SU-DHL-6 (cell line): Measurements from ENCODE around the gene TBX2.

Experiments used
- H2AFZ ChIP-seq: fragments of 200-600 bp; sonication (generic); 2 replicates; pipeline ENCODE4 v1.6.1; 2014; ENCODE audit warnings: low read depth, mild to moderate bottlenecking, moderate library complexity, mixed read lengths, antibody characterized with exemption, low read length; ENCODE audit not compliant: severe bottlenecking
- H3F3A ChIP-seq: fragments of 200-600 bp; shearing (Covaris generic); 2 replicates; pipeline ENCODE4 v1.6.0; 2016; ENCODE audit warnings: antibody characterized with exemption, mild to moderate bottlenecking; ENCODE audit not compliant: insufficient read depth
- H3K27ac ChIP-seq: fragments of 200-600 bp; sonication (generic); 2 replicates; pipeline ENCODE4 v1.5.1; 2016; ENCODE audit warnings: low read depth, mild to moderate bottlenecking, low read length, moderate library complexity, mixed read lengths
- H3K27me3 ChIP-seq: fragments of 200-600 bp; sonication (generic), shearing (Covaris generic); 2 replicates; pipeline ENCODE4 v1.6.0; 2014; ENCODE audit warnings: mild to moderate bottlenecking, low read length
- H3K36me3 ChIP-seq: fragments of 200-600 bp; sonication (generic); 2 replicates; pipeline ENCODE4 v1.6.1; 2014; ENCODE audit warnings: mild to moderate bottlenecking, low read length, mixed read lengths
- H3K4me2 ChIP-seq: fragments of 300-600, 200-600 bp; shearing (Covaris generic), sonication (generic); 2 replicates; pipeline ENCODE4 v1.6.0; 2014; ENCODE audit warnings: low read length, low read depth, mild to moderate bottlenecking; ENCODE audit not compliant: poor library complexity, severe bottlenecking
- H3K4me3 ChIP-seq: fragments of 200-600 bp; sonication (generic); 2 replicates; pipeline ENCODE4 v1.5.1; 2014; ENCODE audit warnings: antibody characterized with exemption, low read length, mild to moderate bottlenecking, mixed read lengths; ENCODE audit not compliant: insufficient read depth, poor library complexity, severe bottlenecking
- H3K79me2 ChIP-seq: fragments of 200-600 bp; sonication (generic); 2 replicates; pipeline ENCODE4 v1.6.1; 2014; ENCODE audit warnings: mild to moderate bottlenecking, low read length, moderate library complexity; ENCODE audit not compliant: insufficient read depth
- H3K9ac ChIP-seq: fragments of 200-600 bp; sonication (generic); 2 replicates; pipeline ENCODE4 v1.7.0; 2014; ENCODE audit warnings: mild to moderate bottlenecking, low read length
- H3K9me2 ChIP-seq: fragments of 200-600 bp; sonication (generic); replicated peaks from 2 replicates; pipeline ENCODE4 v1.6.1; 2014; ENCODE audit warnings: low read length; ENCODE audit not compliant: insufficient read depth
- H3K9me3 ChIP-seq: fragments of 200-600 bp; sonication (generic); 2 replicates; pipeline ENCODE4 v1.6.1; 2014; ENCODE audit warnings: low read length, mixed read lengths; ENCODE audit not compliant: insufficient read depth
- H4K20me1 ChIP-seq: fragments of 200-600 bp; sonication (generic); 2 replicates; pipeline ENCODE4 v1.6.1; 2014; ENCODE audit warnings: low read depth, mild to moderate bottlenecking, antibody characterized with exemption, low read length, moderate library complexity, mixed read lengths
- EZH2phosphoT487 ChIP-seq: fragments of 200-600 bp; sonication (generic), shearing (Covaris generic); conservative IDR thresholded peaks from 2 replicates; pipeline ENCODE4 v1.6.1; 2018; ENCODE audit warnings: mild to moderate bottlenecking, antibody characterized with exemption, low read length, moderate library complexity, mixed read lengths
- TF ChIP-seq, protein P1 (sequence below): fragments of 200-600 bp; sonication (generic); IDR thresholded peaks from one replicate; pipeline ENCODE4 v1.5.1; 2017; ENCODE audit warnings: antibody characterized with exemption, mild to moderate bottlenecking, low read length, moderate library complexity; ENCODE audit not compliant: insufficient read depth, poor library complexity, severe bottlenecking

Gene TBX2

DNA sequence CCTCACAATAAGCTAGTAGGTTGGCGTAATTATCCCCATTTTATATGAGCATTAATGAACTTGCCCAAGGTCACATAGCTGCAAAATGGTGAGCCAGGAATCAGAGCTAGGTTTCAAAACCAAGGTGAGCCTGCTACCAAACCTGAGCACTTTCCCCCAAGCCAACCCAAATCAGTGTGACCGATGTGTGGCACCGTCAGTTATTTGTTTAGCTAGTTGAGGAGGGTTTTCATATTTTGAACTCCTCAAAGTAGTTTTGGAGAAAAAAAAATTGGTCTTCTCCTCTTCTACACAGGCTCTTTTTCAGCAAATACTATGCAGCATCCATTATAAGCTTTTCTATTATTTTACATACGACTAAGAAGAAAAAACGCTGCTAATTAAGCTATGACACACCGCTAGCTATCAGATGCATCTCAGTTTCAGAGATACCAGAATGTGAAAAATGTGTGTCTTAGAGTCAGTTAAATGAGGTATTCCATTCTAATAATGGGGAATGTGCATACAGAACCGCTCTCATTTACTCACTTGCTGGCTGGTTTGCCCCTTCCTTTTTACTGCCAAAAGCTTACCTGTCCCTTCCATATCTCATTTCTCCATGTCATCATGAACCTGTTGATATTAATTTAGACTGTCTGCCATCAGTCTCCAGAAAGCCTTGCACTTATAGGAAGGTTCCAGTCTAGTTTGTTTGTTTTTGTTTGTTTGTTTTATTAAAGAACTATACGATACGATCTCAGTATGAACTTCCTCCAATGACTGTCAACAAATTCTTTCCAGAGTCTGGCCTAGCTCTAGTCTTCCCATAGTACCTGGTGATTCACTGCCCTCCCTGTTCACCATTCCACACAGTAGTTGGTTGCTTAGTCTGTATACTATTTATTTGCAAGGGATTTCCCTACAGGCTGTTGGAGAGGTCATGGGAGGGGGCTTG is 50.3 kb downstream of the TBX2 start:
- H3K9ac ChIP-seq = no peak overlapping the region
- H3K36me3 ChIP-seq = no peaks in the 10 kb centered on the region
- no peak overlapping the region for H3K4me2 ChIP-seq
- no peak overlapping the region for H3K27ac ChIP-seq
- no peaks in the 10 kb centered on the region for H4K20me1 ChIP-seq
- no peaks in the 10 kb centered on the region for H3K27me3 ChIP-seq
- no peak overlapping the region for H3K4me3 ChIP-seq
- H3K79me2 ChIP-seq = no peaks in the 10 kb centered on the region
- TF ChIP-seq EZH2phosphoT487 = no peak
- TF ChIP-seq, protein P1, sequence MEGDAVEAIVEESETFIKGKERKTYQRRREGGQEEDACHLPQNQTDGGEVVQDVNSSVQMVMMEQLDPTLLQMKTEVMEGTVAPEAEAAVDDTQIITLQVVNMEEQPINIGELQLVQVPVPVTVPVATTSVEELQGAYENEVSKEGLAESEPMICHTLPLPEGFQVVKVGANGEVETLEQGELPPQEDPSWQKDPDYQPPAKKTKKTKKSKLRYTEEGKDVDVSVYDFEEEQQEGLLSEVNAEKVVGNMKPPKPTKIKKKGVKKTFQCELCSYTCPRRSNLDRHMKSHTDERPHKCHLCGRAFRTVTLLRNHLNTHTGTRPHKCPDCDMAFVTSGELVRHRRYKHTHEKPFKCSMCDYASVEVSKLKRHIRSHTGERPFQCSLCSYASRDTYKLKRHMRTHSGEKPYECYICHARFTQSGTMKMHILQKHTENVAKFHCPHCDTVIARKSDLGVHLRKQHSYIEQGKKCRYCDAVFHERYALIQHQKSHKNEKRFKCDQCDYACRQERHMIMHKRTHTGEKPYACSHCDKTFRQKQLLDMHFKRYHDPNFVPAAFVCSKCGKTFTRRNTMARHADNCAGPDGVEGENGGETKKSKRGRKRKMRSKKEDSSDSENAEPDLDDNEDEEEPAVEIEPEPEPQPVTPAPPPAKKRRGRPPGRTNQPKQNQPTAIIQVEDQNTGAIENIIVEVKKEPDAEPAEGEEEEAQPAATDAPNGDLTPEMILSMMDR = no peak
- no peaks in the 10 kb centered on the region for H3K9me2 ChIP-seq
- no peaks in the 10 kb centered on the region for H3K9me3 ChIP-seq
- no peaks in the 10 kb centered on the region for H3F3A ChIP-seq
- H2AFZ ChIP-seq = no peak overlapping the region

DNA sequence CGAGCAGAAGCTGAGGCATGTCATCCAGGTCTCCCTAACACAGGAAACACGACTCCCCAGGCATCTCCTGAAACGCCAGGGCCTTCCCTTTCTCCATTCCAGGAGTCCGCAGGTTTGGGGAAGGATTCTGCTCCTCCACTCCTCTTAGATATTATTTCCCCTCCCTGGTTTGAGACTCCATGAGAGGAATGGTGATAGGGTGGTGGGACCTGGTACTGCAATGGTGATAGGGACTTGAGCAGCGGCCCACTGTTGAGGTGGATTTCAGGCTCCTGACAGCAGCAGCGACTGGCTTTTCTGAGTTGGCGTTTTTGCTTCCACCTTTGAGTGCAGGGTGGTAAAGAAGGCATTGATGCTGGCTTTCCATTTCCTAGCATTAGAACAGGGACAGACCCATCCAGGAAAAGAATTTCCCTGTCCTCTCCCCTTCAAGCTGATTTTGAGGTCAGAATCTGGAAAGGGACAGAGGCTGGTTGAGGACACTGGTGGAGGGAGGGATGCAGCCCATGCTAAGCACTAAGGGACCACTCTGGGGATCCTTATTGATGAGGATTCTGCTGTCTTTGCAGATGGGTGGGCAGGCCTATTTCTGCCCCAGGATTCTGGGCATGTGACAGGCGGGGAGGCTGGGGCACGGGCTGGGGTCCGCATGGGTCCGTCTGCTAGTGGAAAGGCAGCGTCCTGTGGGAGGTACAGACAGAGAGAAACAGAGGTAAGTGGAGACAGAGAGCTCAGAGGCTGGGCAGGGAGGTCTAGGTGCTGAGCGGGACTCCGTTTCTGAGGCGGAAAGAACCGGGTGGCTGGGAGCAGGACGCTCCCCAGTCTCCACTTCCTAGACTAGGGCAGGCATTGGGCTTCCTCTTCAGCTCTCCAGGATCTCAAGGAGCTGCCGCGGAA is 51.2 kb downstream of the TBX2 start:
- Histone ChIP-seq H2AFZ (no peak overlapping the region), H3K27me3 (no peaks in the 10 kb centered on the region), H3K4me3 (no peak overlapping the region), H3K4me2 (no peak overlapping the region), H3K9me3 (no peaks in the 10 kb centered on the region), H3K79me2 (no peaks in the 10 kb centered on the region), H3F3A (no peaks in the 10 kb centered on the region), H3K9me2 (no peaks in the 10 kb centered on the region), H3K27ac (no peak overlapping the region), H4K20me1 (no peaks in the 10 kb centered on the region), H3K36me3 (no peaks in the 10 kb centered on the region), H3K9ac (no peak overlapping the region)
- no peak for TF ChIP-seq EZH2phosphoT487
- TF ChIP-seq, protein P1 = no peak

DNA sequence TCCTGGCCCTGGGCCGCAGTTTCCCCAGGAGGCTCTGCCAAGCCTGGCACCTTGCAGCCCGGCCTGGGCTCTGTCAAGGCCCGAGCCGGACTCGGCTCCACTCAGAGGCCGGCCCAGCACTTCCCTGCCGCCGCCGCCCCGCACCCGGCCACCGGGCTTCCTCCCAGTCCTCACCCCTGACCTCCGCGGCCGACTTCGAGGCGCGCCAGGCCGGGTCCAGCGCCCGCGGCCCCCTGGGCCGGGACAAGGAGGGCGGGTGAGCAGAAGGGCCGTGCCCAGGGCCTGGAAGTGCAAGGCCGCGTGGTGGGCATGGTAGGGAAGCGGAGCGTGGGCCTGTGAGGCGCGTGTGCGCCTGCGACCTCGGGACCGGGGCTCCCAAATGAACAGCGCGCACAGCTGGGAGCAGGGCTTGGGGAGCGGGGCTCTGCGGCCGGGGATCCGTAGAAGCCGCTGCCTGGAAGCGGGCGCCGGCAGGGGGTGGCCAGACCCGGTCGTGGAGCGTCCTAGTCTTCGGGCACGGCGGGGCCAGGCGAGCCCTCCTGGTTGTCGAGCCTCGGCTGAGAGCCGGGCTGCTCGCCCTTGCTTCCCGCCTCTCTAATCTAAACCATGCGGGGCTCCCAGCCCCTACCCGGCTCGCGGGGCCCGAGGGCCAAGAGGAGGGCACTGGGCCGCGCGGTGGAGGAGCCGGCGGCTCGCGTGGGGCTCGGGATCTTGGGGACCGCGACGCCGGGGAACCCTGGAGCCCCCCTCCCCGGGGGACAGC is 52.1 kb downstream of the TBX2 start:
- no peak overlapping the region for H3K4me3 ChIP-seq
- H3K27me3 ChIP-seq = no peaks in the 10 kb centered on the region

More for the DNA sequence above, 52.1 kb downstream of the TBX2 start:
- Histone ChIP-seq H3F3A (no peaks in the 10 kb centered on the region), H2AFZ (no peak overlapping the region), H3K9me3 (no peaks in the 10 kb centered on the region), H3K36me3 (no peaks in the 10 kb centered on the region), H3K4me2 (no peak overlapping the region), H3K27ac (no peak overlapping the region), H3K9ac (no peak overlapping the region), H3K9me2 (no peaks in the 10 kb centered on the region), H3K79me2 (no peaks in the 10 kb centered on the region), H4K20me1 (no peaks in the 10 kb centered on the region)
- no peak for TF ChIP-seq EZH2phosphoT487
- TF ChIP-seq, protein P1 = no peak
